Vagina (tissue), 2 donors: ENCODE measurements around the gene RALGPS2.

Source experiments
- CTCF ChIP-seq, 3 experiments: fragments of 450-650 bp in 2 of 3; fragments of 200-600 bp in 1 of 3; sonication (generic) in 1 of 3; IDR thresholded peaks; one replicate each; pipeline ENCODE4 v1.5.1; 2017 to 2019; ENCODE audit warnings: antibody characterized with exemption in 3 of 3, mild to moderate bottlenecking in 2 of 3, moderate library complexity in 2 of 3
- POLR2A ChIP-seq, 2 donors: fragments of 450-650 bp; IDR thresholded peaks; one replicate each; pipeline ENCODE4 v1.6.1; 2017; ENCODE audit warnings: antibody characterized with exemption in 2 of 2, mild to moderate bottlenecking in 2 of 2, moderate library complexity in 2 of 2

- TF ChIP-seq POLR2A (IDR thresholded peaks at IDR 0.05) (no peak), CTCF (IDR thresholded peaks at IDR 0.05) (no peak)
These were observed 173.4 kb downstream of the RALGPS2 start for GRCh38 chr1:178898401-178898800.
